ENCODE results near the gene ICOSLG.
"Not testable (repeated sequence)": the region's sequence is repeated elsewhere in the genome, so short reads cannot be mapped to it uniquely, and the experiment has no call there.

DNA sequence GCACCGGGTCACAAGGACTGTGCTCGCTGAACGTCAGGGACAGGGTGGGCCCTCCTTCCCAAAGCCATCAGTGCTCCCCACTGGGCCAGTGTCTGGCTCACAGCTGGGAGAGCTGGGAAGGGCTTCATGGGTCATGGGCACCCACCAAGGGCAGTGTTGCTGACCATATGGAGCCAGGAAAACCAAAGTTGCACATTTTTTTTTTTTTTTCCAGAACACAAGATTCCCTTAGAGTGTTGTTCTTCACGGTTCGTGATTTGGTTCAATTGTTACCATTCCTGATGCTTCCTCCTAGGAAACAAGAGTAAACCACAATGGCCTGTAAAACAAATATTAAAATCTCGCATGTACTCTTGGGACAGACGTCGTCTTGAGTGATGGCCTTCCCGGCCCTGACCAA, 45.9 kb downstream of the ICOSLG start:
- TF ChIP-seq, protein P1, sequence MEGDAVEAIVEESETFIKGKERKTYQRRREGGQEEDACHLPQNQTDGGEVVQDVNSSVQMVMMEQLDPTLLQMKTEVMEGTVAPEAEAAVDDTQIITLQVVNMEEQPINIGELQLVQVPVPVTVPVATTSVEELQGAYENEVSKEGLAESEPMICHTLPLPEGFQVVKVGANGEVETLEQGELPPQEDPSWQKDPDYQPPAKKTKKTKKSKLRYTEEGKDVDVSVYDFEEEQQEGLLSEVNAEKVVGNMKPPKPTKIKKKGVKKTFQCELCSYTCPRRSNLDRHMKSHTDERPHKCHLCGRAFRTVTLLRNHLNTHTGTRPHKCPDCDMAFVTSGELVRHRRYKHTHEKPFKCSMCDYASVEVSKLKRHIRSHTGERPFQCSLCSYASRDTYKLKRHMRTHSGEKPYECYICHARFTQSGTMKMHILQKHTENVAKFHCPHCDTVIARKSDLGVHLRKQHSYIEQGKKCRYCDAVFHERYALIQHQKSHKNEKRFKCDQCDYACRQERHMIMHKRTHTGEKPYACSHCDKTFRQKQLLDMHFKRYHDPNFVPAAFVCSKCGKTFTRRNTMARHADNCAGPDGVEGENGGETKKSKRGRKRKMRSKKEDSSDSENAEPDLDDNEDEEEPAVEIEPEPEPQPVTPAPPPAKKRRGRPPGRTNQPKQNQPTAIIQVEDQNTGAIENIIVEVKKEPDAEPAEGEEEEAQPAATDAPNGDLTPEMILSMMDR (IDR thresholded peaks at IDR 0.05) = not testable (repeated sequence)
- TF ChIP-seq POLR2A (IDR thresholded peaks at IDR 0.05) = not testable (repeated sequence)
